Gastrocnemius medialis (tissue), 4 donors: ENCODE results near the gene EHD2. TPM values are rescaled to one million over a fixed set of nuclear protein-coding genes. Genes with fewer than 3 reads are reported as not detected.

Source experiments
- ATAC-seq, 2 donors: fragments of 150-250 bp; one replicate each; pipeline ENCODE4 v1.9.1; 2016
- DNase-seq, 2 donors: peaks; one replicate each; pipeline ENCODE4 v3.0.0-alpha.2; 2019
- H3K27ac ChIP-seq, 4 donors: fragments of 200-600 bp; sonication (generic); 1 replicate in 1 of 4; 2 replicates in 3 of 4; pipeline ENCODE4 v1.5.1; 2016 to 2018; ENCODE audit warnings: mild to moderate bottlenecking in 2 of 4, moderate library complexity in 1 of 4
- H3K27me3 ChIP-seq, 3 donors: fragments of 200-600 bp; sonication (generic) in 2 of 3; 1 replicate in 1 of 3; 2 replicates in 2 of 3; pipeline versions ENCODE4 v1.5.1 to v1.6.0; 2016 to 2019; ENCODE audit warnings: mild to moderate bottlenecking in 1 of 3, moderate library complexity in 1 of 3
- H3K36me3 ChIP-seq, 2 donors: fragments of 200-600 bp; sonication (generic) in 1 of 2; one replicate each; pipeline ENCODE4 v1.5.1; 2017 to 2018
- H3K4me1 ChIP-seq, 2 donors: fragments of 200-600 bp; sonication (generic) in 1 of 2; one replicate each; pipeline ENCODE4 v1.5.1; 2016 to 2017; ENCODE audit warnings: mild to moderate bottlenecking in 2 of 2
- H3K4me3 ChIP-seq, 4 donors: fragments of 200-600 bp; sonication (generic) in 3 of 4; 1 replicate in 1 of 4; 2 replicates in 3 of 4; pipeline ENCODE4 v1.5.1; 2016 to 2019; ENCODE audit warnings: mild to moderate bottlenecking in 2 of 4
- H3K9me3 ChIP-seq, 3 donors: fragments of 200-600 bp; sonication (generic) in 2 of 3; 1 replicate in 1 of 3; 2 replicates in 2 of 3; pipeline ENCODE4 v1.5.1; 2016 to 2019
- CTCF ChIP-seq, 5 experiments: fragments of 450-650 bp in 3 of 5; fragments of 200-600 bp in 2 of 5; sonication (generic) in 2 of 5; IDR thresholded peaks in 4 of 5; conservative IDR thresholded peaks in 1 of 5; 1 replicate in 4 of 5; 2 replicates in 1 of 5; pipeline ENCODE4 v1.5.1; 2016 to 2019; ENCODE audit warnings: antibody characterized with exemption in 5 of 5, mild to moderate bottlenecking in 3 of 5, moderate library complexity in 3 of 5
- POLR2A ChIP-seq, 2 donors: fragments of 450-650 bp; IDR thresholded peaks; one replicate each; pipeline ENCODE4 v1.6.1; 2017; ENCODE audit warnings: antibody characterized with exemption in 2 of 2, mild to moderate bottlenecking in 2 of 2, moderate library complexity in 2 of 2
- in situ Hi-C, 4 donors: fragments of 200-750 bp; cut with MboI; loops; one replicate each; pipeline versions ENCODE4 v1.15.0 to v1.8.0; 2017; ENCODE audit warnings: low sequenced_read_pairs in 4 of 4
- intact Hi-C: fragments of 100-400 bp; cut with DNase I; formaldehyde crosslinking; loops from one replicate; pipeline ENCODE4 v1.15.1; 2023; ENCODE audit warnings: low total_unique reads
- total RNA-seq, 4 donors: library from RNA; depleted of rRNA; stranded (reverse); fragments of >200 nt; gene quantifications; one replicate each; pipeline versions ENCODE4 v1.1.0 to v1.2.3, GENCODE V29; 2016

Gene EHD2
- total RNA-seq, 4 donors from 2014 or later = 10.9 to 46.6 (median 33.8) TPM

GRCh38 chr19:47752440-47753211 is 39.4 kb downstream of the EHD2 start:
- ATAC-seq = no peak
- TF ChIP-seq CTCF (IDR thresholded peaks at IDR 0.05 in 4 of 5, conservative IDR thresholded peaks at IDR 0.05 in 1 of 5) (no peak), POLR2A (IDR thresholded peaks at IDR 0.05) (no peak)
- Histone ChIP-seq H3K27me3 (no peaks in the 10 kb centered on the region), H3K36me3 (peaks cover 0 to 96% of the 10 kb centered on the region in 2 donors), H3K9me3 (no peaks in the 10 kb centered on the region), H3K4me3 (no peak overlapping the region), H3K4me1 (no peaks in the 10 kb centered on the region), H3K27ac (no peak overlapping the region)
- intact Hi-C loops = no loop called here
- in situ Hi-C loops = no loop called here
- DNase-seq = no peak

GRCh38 chr19:47754206-47755064 is 41.2 kb downstream of the EHD2 start:
- Histone ChIP-seq H3K36me3 (peaks cover 0 to 100% of the 10 kb centered on the region in 2 donors), H3K9me3 (no peaks in the 10 kb centered on the region), H3K4me1 (peaks cover 0 to 8% of the 10 kb centered on the region in 2 donors), H3K4me3 (no peak overlapping the region), H3K27me3 (no peaks in the 10 kb centered on the region), H3K27ac (no peak overlapping the region)
- intact Hi-C loops = no loop called here
- ATAC-seq = no peak
- TF ChIP-seq POLR2A (IDR thresholded peaks at IDR 0.05) = no peak
- no peak for TF ChIP-seq CTCF (IDR thresholded peaks at IDR 0.05 in 4 of 5, conservative IDR thresholded peaks at IDR 0.05 in 1 of 5)
- DNase-seq = no peak
- in situ Hi-C loops = no loop called here

DNA sequence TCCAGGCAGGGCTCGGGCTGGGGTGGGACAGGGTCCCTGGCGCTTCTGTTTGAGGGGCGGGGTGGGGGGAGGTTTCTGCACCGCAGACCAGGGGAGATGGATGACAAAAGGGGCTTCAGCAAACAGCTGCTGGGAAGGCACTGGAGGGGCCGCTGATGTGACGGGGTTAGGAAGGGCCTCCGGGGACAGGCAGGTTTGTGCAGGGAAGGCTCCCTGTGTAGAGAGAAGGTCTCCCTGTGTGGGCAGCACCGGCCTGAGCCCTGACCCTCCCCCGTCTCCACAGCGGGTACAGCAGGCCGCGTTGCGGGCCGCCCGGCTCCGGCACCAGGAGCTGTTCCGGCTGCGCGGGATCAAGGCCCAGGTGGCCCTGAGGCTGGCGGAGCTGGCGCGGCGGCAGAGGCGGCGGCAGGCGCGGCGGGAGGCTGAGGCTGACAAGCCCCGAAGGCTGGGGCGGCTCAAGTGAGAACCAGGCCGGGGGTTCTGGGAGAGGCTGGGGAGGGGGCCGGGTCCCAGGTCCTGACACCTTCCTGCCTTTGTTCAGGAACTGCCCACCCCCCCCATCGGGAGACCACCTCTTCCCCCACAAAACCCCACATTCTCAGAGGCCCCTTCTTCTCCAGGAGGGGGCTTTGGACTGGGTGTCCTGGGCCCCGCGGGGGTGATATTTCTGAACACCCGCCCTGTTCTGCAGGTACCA is 42.0 kb downstream of the EHD2 start:
- H3K4me3 ChIP-seq = no peak overlapping the region
- intact Hi-C loops = no loop called here
- in situ Hi-C loops = no loop called here
- no peaks in the 10 kb centered on the region for H3K9me3 ChIP-seq
- TF ChIP-seq POLR2A (IDR thresholded peaks at IDR 0.05) (no peak), CTCF (IDR thresholded peaks at IDR 0.05 in 4 of 5, conservative IDR thresholded peaks at IDR 0.05 in 1 of 5) (no peak)
- H3K27me3 ChIP-seq = no peaks in the 10 kb centered on the region
- peaks cover 0 to 93% of the 10 kb centered on the region in 2 donors for H3K36me3 ChIP-seq
- H3K27ac ChIP-seq = no peak overlapping the region
- peaks cover 0 to 8% of the 10 kb centered on the region in 2 donors for H3K4me1 ChIP-seq
- ATAC-seq = no peak
- DNase-seq = no peak

DNA sequence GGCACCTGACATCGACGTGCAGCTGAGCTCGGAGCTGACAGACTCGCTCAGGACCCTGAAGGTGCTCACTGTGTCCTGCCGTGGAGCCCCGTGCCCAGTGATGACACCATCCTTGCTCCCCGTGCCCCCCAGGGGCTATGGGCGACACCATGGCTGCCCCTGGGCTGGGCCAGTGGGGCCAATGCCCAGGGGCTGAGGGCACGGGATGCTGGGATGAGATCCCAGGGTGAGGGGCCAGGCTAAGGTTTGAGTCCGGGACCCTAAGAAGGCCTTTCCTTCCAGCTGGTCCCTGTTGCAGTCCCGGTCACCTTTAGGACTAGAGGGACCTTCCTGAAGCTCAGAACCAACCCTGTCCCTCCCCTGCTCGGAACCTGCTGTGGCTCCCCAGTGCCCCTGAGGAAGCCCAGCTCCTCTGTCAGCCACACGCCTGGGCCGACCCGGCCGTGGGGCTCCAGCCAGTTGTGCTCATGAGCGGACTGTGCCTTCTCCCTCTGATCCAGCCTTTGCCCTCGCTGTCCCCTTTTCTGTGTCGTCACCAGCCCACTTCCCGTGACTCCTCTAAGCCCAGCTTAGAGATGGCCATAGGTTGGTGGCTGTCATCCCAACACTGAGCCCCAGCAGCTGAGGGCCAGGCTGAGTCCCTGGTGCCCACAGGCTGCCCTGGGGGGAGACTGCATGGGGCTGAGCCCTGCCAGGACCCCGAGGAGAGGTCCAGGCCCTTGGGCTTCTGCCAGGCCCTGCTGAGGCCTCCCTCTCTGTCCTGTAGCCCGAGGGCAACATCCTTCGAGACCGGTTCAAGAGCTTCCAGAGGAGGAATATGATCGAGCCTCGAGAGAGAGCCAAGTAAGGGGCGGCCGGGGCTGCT is 42.8 kb downstream of the EHD2 start:
- Histone ChIP-seq H3K27ac (no peak overlapping the region), H3K4me1 (peaks cover 0 to 8% of the 10 kb centered on the region in 2 donors), H3K27me3 (no peaks in the 10 kb centered on the region), H3K9me3 (no peaks in the 10 kb centered on the region), H3K4me3 (no peak overlapping the region), H3K36me3 (peaks cover 0 to 85% of the 10 kb centered on the region in 2 donors)
- in situ Hi-C loops = no loop called here
- no peak for TF ChIP-seq CTCF (IDR thresholded peaks at IDR 0.05 in 4 of 5, conservative IDR thresholded peaks at IDR 0.05 in 1 of 5)
- no peak for TF ChIP-seq POLR2A (IDR thresholded peaks at IDR 0.05)
- ATAC-seq (no peak), DNase-seq (no peak)
- intact Hi-C loops = no loop called here
